Epithelial cell of esophagus (primary cell): ENCODE measurements around the gene PILRB.
A peak's percentile ranks its signal among the peaks of the same experiment; 100 is the strongest.
"Not testable (repeated sequence)": the region's sequence is repeated elsewhere in the genome, so short reads cannot be mapped to it uniquely, and the experiment has no call there.

Source experiments
- DNase-seq: peaks from one replicate; pipeline ENCODE4 v3.0.0; 2010; ENCODE audit warnings: low read depth
- H3K4me3 ChIP-seq: 2 replicates; pipeline ENCODE4 v1.5.1; 2011; ENCODE audit warnings: mild to moderate bottlenecking, low read length, control low read depth
- CTCF ChIP-seq: IDR thresholded peaks from 2 replicates; pipeline ENCODE4 v1.5.1; 2011; ENCODE audit warnings: low read depth, mild to moderate bottlenecking, low read length, control low read depth, inconsistent platforms; ENCODE audit not compliant: insufficient read depth; ENCODE audit errors: missing control alignments

PILRB gene

GRCh38 chr7:100369105-100369504 is 11.2 kb downstream of the PILRB start:
- no peak overlapping the region for H3K4me3 ChIP-seq
- no peak for TF ChIP-seq CTCF
- no peak for DNase-seq

- no peak overlapping the region for H3K4me3 ChIP-seq
- no peak for TF ChIP-seq CTCF
- no peak for DNase-seq
Measured at GRCh38 chr7:100370303-100370702, 12.4 kb downstream of the PILRB start.

GRCh38 chr7:100370746-100371145 is 12.8 kb downstream of the PILRB start:
- no peak for TF ChIP-seq CTCF
- no peak for DNase-seq
- H3K4me3 ChIP-seq = no peak overlapping the region

- no peak for TF ChIP-seq CTCF
- no peak for DNase-seq
- H3K4me3 ChIP-seq = no peak overlapping the region
Measured at GRCh38 chr7:100371561-100372171, 13.7 kb downstream of the PILRB start.

GRCh38 chr7:100372256-100372655 is 14.3 kb downstream of the PILRB start:
- peak; percentile 66 for DNase-seq
- TF ChIP-seq CTCF = no peak
- H3K4me3 ChIP-seq = no peak overlapping the region

GRCh38 chr7:100372694-100373093 is 14.8 kb downstream of the PILRB start:
- no peak for TF ChIP-seq CTCF
- H3K4me3 ChIP-seq = no peak overlapping the region
- DNase-seq = no peak

- no peak for TF ChIP-seq CTCF
- H3K4me3 ChIP-seq = no peak within 1 kb of the TSS
Measured at GRCh38 chr7:100373261-100373831, 15.4 kb downstream of the PILRB start, which contains the start of gene PILRA. PILRA (plus strand) TSS chr7:100373487; CDS start chr7:100373657, 170 bp downstream.

GRCh38 chr7:100373870-100374598 is 16.1 kb downstream of the PILRB start:
- H3K4me3 ChIP-seq, DNase-seq: not testable (repeated sequence)

More at GRCh38 chr7:100373261-100373831, 15.4 kb downstream of the PILRB start, which contains the start of gene PILRA:
- no peak for DNase-seq
